Measurements from ENCODE around the gene PNPO. TPM values are rescaled to one million over a fixed set of nuclear protein-coding genes. Genes with fewer than 3 reads are reported as not detected.

PNPO gene
- total RNA-seq, 2 donors from 2014 or later, result 16.9 to 28.9 TPM

DNA sequence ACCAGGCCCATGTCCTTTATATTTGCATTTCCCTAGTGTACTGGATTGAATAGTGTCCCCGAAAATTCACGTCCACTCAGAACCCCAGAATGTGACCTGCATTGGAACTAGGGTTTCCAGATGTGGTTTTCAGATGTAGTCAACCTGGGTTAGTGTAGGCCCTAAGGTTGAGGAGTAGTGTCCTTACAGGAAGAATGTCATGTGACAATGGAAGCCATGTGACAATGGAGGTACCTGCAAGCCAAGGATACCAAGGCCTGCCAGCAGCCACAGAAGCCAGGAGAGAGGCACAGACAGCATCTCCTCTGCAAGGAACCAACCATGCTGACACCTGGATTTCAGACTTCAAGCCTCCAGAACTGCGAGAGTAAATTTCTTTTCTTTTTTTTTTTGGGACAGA, 21.5 kb downstream of the PNPO start:
- no peaks in the 10 kb centered on the region for H3K4me1 ChIP-seq (ENCODE audit: control insufficient read depth in 1 of 2, low read depth in 2 of 2)
- no peaks in the 10 kb centered on the region for H3K9me3 ChIP-seq
- H3K27ac ChIP-seq, result no peak overlapping the region
- DNase-seq (ENCODE audit: low spot score) (no peak), ATAC-seq (ENCODE audit: insufficient number of reproducible peaks, low FRiP score, low read depth) (no peak)
- TF ChIP-seq, protein P1, sequence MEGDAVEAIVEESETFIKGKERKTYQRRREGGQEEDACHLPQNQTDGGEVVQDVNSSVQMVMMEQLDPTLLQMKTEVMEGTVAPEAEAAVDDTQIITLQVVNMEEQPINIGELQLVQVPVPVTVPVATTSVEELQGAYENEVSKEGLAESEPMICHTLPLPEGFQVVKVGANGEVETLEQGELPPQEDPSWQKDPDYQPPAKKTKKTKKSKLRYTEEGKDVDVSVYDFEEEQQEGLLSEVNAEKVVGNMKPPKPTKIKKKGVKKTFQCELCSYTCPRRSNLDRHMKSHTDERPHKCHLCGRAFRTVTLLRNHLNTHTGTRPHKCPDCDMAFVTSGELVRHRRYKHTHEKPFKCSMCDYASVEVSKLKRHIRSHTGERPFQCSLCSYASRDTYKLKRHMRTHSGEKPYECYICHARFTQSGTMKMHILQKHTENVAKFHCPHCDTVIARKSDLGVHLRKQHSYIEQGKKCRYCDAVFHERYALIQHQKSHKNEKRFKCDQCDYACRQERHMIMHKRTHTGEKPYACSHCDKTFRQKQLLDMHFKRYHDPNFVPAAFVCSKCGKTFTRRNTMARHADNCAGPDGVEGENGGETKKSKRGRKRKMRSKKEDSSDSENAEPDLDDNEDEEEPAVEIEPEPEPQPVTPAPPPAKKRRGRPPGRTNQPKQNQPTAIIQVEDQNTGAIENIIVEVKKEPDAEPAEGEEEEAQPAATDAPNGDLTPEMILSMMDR (IDR thresholded peaks at IDR 0.05), result no peak
- no peak overlapping the region for H3K4me3 ChIP-seq
- no peaks in the 10 kb centered on the region for H3K27me3 ChIP-seq (replicated peaks; ENCODE audit: insufficient read depth)
- no peaks in the 10 kb centered on the region for H3K36me3 ChIP-seq

DNA sequence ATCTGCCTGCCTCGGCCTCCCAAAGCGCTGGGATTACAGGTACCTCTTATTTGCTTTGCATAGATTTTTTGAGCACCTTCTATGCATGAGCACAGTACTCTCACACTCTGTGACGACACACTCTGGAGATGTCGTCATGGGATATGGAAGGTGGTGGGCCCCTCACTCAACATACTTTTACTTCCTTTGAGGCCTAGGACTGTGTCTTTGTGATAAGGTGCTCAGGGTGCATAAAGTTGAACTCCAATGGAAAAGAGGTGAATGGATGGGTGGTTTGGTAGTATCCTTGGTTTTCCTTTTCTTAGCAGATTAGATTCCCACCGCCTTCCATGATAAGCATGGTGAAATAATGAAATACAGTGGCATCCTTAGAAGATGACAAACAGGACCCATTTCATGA, 23.5 kb downstream of the PNPO start:
- Histone ChIP-seq H3K36me3 (no peaks in the 10 kb centered on the region), H3K4me1 (ENCODE audit: control insufficient read depth in 1 of 2, low read depth in 2 of 2) (no peaks in the 10 kb centered on the region), H3K9me3 (no peaks in the 10 kb centered on the region), H3K4me3 (no peak overlapping the region), H3K27me3 (replicated peaks; ENCODE audit: insufficient read depth) (no peaks in the 10 kb centered on the region), H3K27ac (no peak overlapping the region)
- DNase-seq (ENCODE audit: low spot score), result no peak
- TF ChIP-seq, protein P1 (IDR thresholded peaks at IDR 0.05), result no peak
- no peak for ATAC-seq (ENCODE audit: insufficient number of reproducible peaks, low FRiP score, low read depth)

DNA sequence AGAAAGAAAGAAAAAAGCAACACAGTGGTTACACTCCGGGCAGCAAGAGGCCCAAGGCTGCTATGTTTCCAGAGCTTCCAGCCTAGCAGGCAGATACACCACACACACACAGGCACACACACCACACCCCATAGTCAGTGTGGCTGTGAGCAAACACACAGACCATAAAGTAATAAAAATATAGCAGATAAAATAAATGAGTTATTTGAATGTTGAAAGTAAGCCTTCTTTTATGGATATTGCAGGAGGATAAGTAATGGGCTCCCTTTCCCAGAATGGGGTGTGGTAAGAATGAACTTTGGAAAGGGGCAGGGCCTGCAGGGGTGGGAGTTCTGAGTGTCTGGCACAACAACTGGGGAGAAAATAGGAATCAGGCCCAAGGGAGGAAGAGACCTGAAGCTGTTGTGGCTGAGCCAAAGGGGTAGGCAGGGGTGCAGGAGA, 24.7 kb downstream of the PNPO start:
- no peaks in the 10 kb centered on the region for H3K9me3 ChIP-seq
- H3K4me3 ChIP-seq, result no peak overlapping the region
- H3K27me3 ChIP-seq (replicated peaks; ENCODE audit: insufficient read depth), result no peaks in the 10 kb centered on the region
- no peaks in the 10 kb centered on the region for H3K36me3 ChIP-seq
- DNase-seq (ENCODE audit: low spot score), result no peak
- no peaks in the 10 kb centered on the region for H3K4me1 ChIP-seq (ENCODE audit: control insufficient read depth in 1 of 2, low read depth in 2 of 2)
- no peak overlapping the region for H3K27ac ChIP-seq
- TF ChIP-seq, protein P1 (IDR thresholded peaks at IDR 0.05), result no peak
- no peak for ATAC-seq (ENCODE audit: insufficient number of reproducible peaks, low FRiP score, low read depth)

DNA sequence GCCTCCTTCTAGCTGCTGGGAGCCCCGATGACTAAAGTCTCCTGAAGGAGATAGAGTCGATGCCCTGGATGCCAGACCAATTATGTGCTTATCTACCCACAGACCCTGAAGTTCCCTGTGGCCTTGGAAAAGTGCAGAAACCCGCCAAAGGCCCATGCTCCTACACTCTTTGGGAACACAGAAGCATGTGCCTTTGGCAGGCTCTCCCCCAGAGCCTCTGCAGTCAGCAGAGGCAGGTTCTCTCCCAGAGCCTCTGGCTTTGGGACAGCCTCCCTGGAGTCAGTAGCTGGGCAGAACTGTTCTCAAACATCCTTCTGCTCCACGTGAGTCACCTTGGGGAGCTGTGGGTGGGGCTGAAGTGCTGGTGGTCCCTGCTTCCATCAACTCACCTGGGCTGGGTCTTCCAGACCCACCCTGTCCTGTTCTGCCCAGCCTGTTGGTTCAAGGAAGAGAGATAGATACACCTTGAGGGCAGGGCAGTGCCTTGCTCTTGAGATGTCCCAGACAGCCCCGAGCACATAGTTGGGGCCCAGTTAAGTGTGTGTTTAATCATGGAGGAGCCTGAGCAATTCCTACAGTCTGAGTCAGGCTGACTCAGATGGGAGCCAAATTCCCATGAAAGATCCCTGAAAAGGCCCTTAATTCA, 26.4 kb downstream of the PNPO start:
- no peak for ATAC-seq (ENCODE audit: insufficient number of reproducible peaks, low FRiP score, low read depth)
- Histone ChIP-seq H3K27me3 (replicated peaks; ENCODE audit: insufficient read depth) (no peaks in the 10 kb centered on the region), H3K4me3 (no peak overlapping the region), H3K9me3 (no peaks in the 10 kb centered on the region), H3K27ac (no peak overlapping the region), H3K36me3 (no peaks in the 10 kb centered on the region), H3K4me1 (ENCODE audit: control insufficient read depth in 1 of 2, low read depth in 2 of 2) (peaks cover 6 to 13% of the 10 kb centered on the region in 2 donors)
- TF ChIP-seq, protein P1 (IDR thresholded peaks at IDR 0.05), result no peak
- DNase-seq (ENCODE audit: low spot score), result no peak

DNA sequence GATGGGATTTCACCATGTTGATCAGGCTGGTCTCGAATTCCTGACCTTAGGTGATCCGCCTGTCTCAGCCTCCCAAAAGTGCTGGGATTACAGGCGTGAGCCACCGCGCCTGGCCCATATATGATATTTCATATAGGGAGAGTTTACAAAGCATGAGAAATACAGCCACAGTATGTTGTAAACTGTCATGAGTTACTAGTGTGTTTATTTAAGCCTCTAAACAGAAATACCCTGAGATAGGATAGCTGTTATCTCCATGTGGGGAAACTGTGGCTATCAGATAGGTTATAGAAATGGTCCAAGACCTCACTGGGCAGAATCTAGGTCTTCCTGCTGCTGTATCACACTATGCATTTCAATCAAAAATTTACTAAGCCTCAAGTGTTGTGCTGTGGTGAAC, 27.5 kb downstream of the PNPO start:
- TF ChIP-seq, protein P1 (IDR thresholded peaks at IDR 0.05), result no peak
- Histone ChIP-seq H3K9me3 (no peaks in the 10 kb centered on the region), H3K27ac (no peak overlapping the region), H3K4me3 (no peak overlapping the region), H3K36me3 (peaks cover 4% of the 10 kb centered on the region), H3K27me3 (replicated peaks; ENCODE audit: insufficient read depth) (no peaks in the 10 kb centered on the region), H3K4me1 (ENCODE audit: control insufficient read depth in 1 of 2, low read depth in 2 of 2) (peaks cover 6 to 13% of the 10 kb centered on the region in 2 donors)
- ATAC-seq (ENCODE audit: insufficient number of reproducible peaks, low FRiP score, low read depth) (no peak), DNase-seq (ENCODE audit: low spot score) (no peak)

Measured in thoracic aorta (tissue), 2 donors.